ENCODE measurements around the gene EEF1G. TPM values are rescaled to one million over a fixed set of nuclear protein-coding genes. Genes with fewer than 3 reads are reported as not detected.

Gene EEF1G
- total RNA-seq (2022; extraction: Qiagen RNA extraction; ENCODE audit: low read depth) = 1,810 to 2,054 TPM (median 1,998 TPM) in 5 replicates

GRCh38 chr11:62573592-62574362 lies at the start of gene EEF1G:
TSS of gene EEF1G (minus strand) at chr11:62573891. CDS start at chr11:62573842, 49 bp downstream.

GRCh38 chr11:62621567-62622470 lies 48.1 kb upstream of the EEF1G start, which contains the start of gene B3GAT3:
TSS of gene B3GAT3 (minus strand) at chr11:62621986. CDS start at chr11:62621947, 39 bp downstream.

GRCh38 chr11:62612366-62613290 lies 38.9 kb upstream of the EEF1G start, which contains the start of the genes EML3 and ROM1:
TSS of gene EML3 (minus strand) at chr11:62612775. CDS start at chr11:62612457, 318 bp downstream.
TSS of gene ROM1 (plus strand) at chr11:62613257. CDS start at chr11:62613282, 25 bp downstream.

GRCh38 chr11:62601372-62602140 lies 27.9 kb upstream of the EEF1G start, which contains the start of gene MTA2:
TSS of gene MTA2 (minus strand) at chr11:62601865. CDS start at chr11:62601450, 415 bp downstream.

GRCh38 chr11:62591448-62592145 lies 17.9 kb upstream of the EEF1G start, which contains the start of gene TUT1:
TSS of gene TUT1 (minus strand) at chr11:62591523. CDS start at chr11:62591485, 38 bp downstream.

GRCh38 chr11:62546244-62546928 lies 27.3 kb downstream of the EEF1G start, which contains the start of gene AHNAK:
TSS of gene AHNAK (minus strand) at chr11:62546806. CDS start at chr11:62536098, 10,708 bp downstream.

Other genes with a start within 250 kb of the EEF1G start
- gene ASRGL1, start 236.4 kb downstream of the EEF1G start, total RNA-seq (2022; extraction: Qiagen RNA extraction; ENCODE audit: low read depth) = 10.1 to 16.0 TPM (median 12.6 TPM) in 5 replicates
- gene SCGB1A1, start 154.9 kb downstream of the EEF1G start, total RNA-seq (2022; extraction: Qiagen RNA extraction; ENCODE audit: low read depth) = not detected in 5 replicates
- gene AHNAK, start 27.1 kb downstream of the EEF1G start, total RNA-seq (2022; extraction: Qiagen RNA extraction; ENCODE audit: low read depth) = 153 to 206 TPM (median 176 TPM) in 5 replicates
- 12.6 to 16.4 TPM (median 14.7 TPM) in 5 replicates for gene TUT1, start 17.6 kb upstream of the EEF1G start, total RNA-seq (2022; extraction: Qiagen RNA extraction; ENCODE audit: low read depth)
- 85.5 to 90.4 TPM (median 87.7 TPM) in 5 replicates for gene MTA2, start 28.0 kb upstream of the EEF1G start, total RNA-seq (2022; extraction: Qiagen RNA extraction; ENCODE audit: low read depth)
- 17.7 to 28.3 TPM (median 25.4 TPM) in 5 replicates for gene EML3, start 38.9 kb upstream of the EEF1G start, total RNA-seq (2022; extraction: Qiagen RNA extraction; ENCODE audit: low read depth)
- gene ROM1, start 39.4 kb upstream of the EEF1G start, total RNA-seq (2022; extraction: Qiagen RNA extraction; ENCODE audit: low read depth) = 2.2 to 4.7 TPM (median 4.0 TPM) in 5 replicates
- gene B3GAT3, start 48.1 kb upstream of the EEF1G start, total RNA-seq (2022; extraction: Qiagen RNA extraction; ENCODE audit: low read depth) = 43.0 to 56.7 TPM (median 55.6 TPM) in 5 replicates
- 243 to 281 TPM (median 269 TPM) in 5 replicates for gene GANAB, start 72.7 kb upstream of the EEF1G start, total RNA-seq (2022; extraction: Qiagen RNA extraction; ENCODE audit: low read depth)
- 16.8 to 22.4 TPM (median 21.8 TPM) in 5 replicates for gene INTS5, start 79.4 kb upstream of the EEF1G start, total RNA-seq (2022; extraction: Qiagen RNA extraction; ENCODE audit: low read depth)
- 136 to 160 TPM (median 145 TPM) in 5 replicates for gene C11orf98, start 91.3 kb upstream of the EEF1G start, total RNA-seq (2022; extraction: Qiagen RNA extraction; ENCODE audit: low read depth)
- 11.7 to 17.3 TPM (median 13.5 TPM) in 5 replicates for gene CSKMT, start 91.4 kb upstream of the EEF1G start, total RNA-seq (2022; extraction: Qiagen RNA extraction; ENCODE audit: low read depth)
- 23.9 to 36.7 TPM (median 32.9 TPM) in 5 replicates for gene UQCC3, start 97.8 kb upstream of the EEF1G start, total RNA-seq (2022; extraction: Qiagen RNA extraction; ENCODE audit: low read depth)
- 4.0 to 5.2 TPM (median 5.0 TPM) in 5 replicates for gene LBHD1, start 98.4 kb upstream of the EEF1G start, total RNA-seq (2022; extraction: Qiagen RNA extraction; ENCODE audit: low read depth)
- gene UBXN1, start 105.2 kb upstream of the EEF1G start, total RNA-seq (2022; extraction: Qiagen RNA extraction; ENCODE audit: low read depth) = 113 to 129 TPM (median 124 TPM) in 5 replicates
- gene LRRN4CL, start 115.6 kb upstream of the EEF1G start, total RNA-seq (2022; extraction: Qiagen RNA extraction; ENCODE audit: low read depth) = 0.08 to 0.12 TPM (median 0.10 TPM) in 3 of 5 replicates, not detected in the others
- 55.9 to 81.0 TPM (median 72.4 TPM) in 5 replicates for gene BSCL2, start 133.5 kb upstream of the EEF1G start, total RNA-seq (2022; extraction: Qiagen RNA extraction; ENCODE audit: low read depth)
- 0.08 TPM in 1 of 5 replicates, not detected in the others for gene GNG3, start 133.8 kb upstream of the EEF1G start, total RNA-seq (2022; extraction: Qiagen RNA extraction; ENCODE audit: low read depth)
- gene HNRNPUL2, start 153.6 kb upstream of the EEF1G start, total RNA-seq (2022; extraction: Qiagen RNA extraction; ENCODE audit: low read depth) = 37.0 to 43.4 TPM (median 42.3 TPM) in 5 replicates
- gene TTC9C, start 154.6 kb upstream of the EEF1G start, total RNA-seq (2022; extraction: Qiagen RNA extraction; ENCODE audit: low read depth) = 32.4 to 38.1 TPM (median 35.4 TPM) in 5 replicates
- 0.97 to 2.2 TPM (median 1.4 TPM) in 5 replicates for gene ZBTB3, start 180.3 kb upstream of the EEF1G start, total RNA-seq (2022; extraction: Qiagen RNA extraction; ENCODE audit: low read depth)
- 164 to 200 TPM (median 184 TPM) in 5 replicates for gene POLR2G, start 187.7 kb upstream of the EEF1G start, total RNA-seq (2022; extraction: Qiagen RNA extraction; ENCODE audit: low read depth)
- gene TAF6L, start 197.5 kb upstream of the EEF1G start, total RNA-seq (2022; extraction: Qiagen RNA extraction; ENCODE audit: low read depth) = 13.6 to 17.9 TPM (median 16.1 TPM) in 5 replicates
- gene TMEM179B, start 213.5 kb upstream of the EEF1G start, total RNA-seq (2022; extraction: Qiagen RNA extraction; ENCODE audit: low read depth) = 67.5 to 93.2 TPM (median 88.1 TPM) in 5 replicates
- gene TMEM223, start 218.1 kb upstream of the EEF1G start, total RNA-seq (2022; extraction: Qiagen RNA extraction; ENCODE audit: low read depth) = 19.1 to 31.3 TPM (median 28.3 TPM) in 5 replicates
- gene NXF1, start 231.5 kb upstream of the EEF1G start, total RNA-seq (2022; extraction: Qiagen RNA extraction; ENCODE audit: low read depth) = 48.0 to 61.2 TPM (median 57.6 TPM) in 5 replicates